Activated CD4-positive, CD25-positive, alpha-beta regulatory T cell treated with anti-CD3 and anti-CD28 coated beads, Interleukin-2, amount 50 U/mL, for 72 hours (primary cell): Measurements from ENCODE around the gene SLC6A6.

Source experiments
- DNase-seq: peaks from one replicate; pipeline ENCODE4 v3.0.0; 2021

Gene SLC6A6

GRCh38 chr3:14472471-14473351, 70.3 kb downstream of the SLC6A6 start:
- DNase-seq = no peak

- DNase-seq = no peak
These were observed 71.0 kb downstream of the SLC6A6 start for GRCh38 chr3:14473411-14473891.

- no peak for DNase-seq
These were observed 72.1 kb downstream of the SLC6A6 start for GRCh38 chr3:14474363-14475081.

GRCh38 chr3:14475621-14476020, 73.2 kb downstream of the SLC6A6 start:
- DNase-seq = no peak

- DNase-seq = no peak
These were observed 74.3 kb downstream of the SLC6A6 start for GRCh38 chr3:14476583-14477265.

GRCh38 chr3:14477311-14477935, 75.0 kb downstream of the SLC6A6 start:
- no peak for DNase-seq

GRCh38 chr3:14478956-14479550, 76.6 kb downstream of the SLC6A6 start:
- no peak for DNase-seq

- DNase-seq = no peak
These were observed 77.2 kb downstream of the SLC6A6 start for GRCh38 chr3:14479591-14479990.

- no peak for DNase-seq
These were observed 78.0 kb downstream of the SLC6A6 start for GRCh38 chr3:14480207-14481017.

- no peak for DNase-seq
These were observed 78.7 kb downstream of the SLC6A6 start for GRCh38 chr3:14481018-14481645.

GRCh38 chr3:14481646-14482036, 79.2 kb downstream of the SLC6A6 start:
- no peak for DNase-seq

- DNase-seq = no peak
These were observed 79.9 kb downstream of the SLC6A6 start for GRCh38 chr3:14482271-14482721.

- no peak for DNase-seq
These were observed 80.9 kb downstream of the SLC6A6 start for GRCh38 chr3:14483286-14483685.

- DNase-seq = no peak
These were observed 82.3 kb downstream of the SLC6A6 start for GRCh38 chr3:14484741-14485140.

- no peak for DNase-seq
These were observed 83.6 kb downstream of the SLC6A6 start for GRCh38 chr3:14485981-14486380.

GRCh38 chr3:14486460-14486859, 84.1 kb downstream of the SLC6A6 start:
- no peak for DNase-seq

- no peak for DNase-seq
These were observed 84.7 kb downstream of the SLC6A6 start for GRCh38 chr3:14487086-14487485.

- DNase-seq = no peak
These were observed 85.4 kb downstream of the SLC6A6 start for GRCh38 chr3:14487821-14488220.

GRCh38 chr3:14488286-14489041, 86.1 kb downstream of the SLC6A6 start:
- DNase-seq = no peak

GRCh38 chr3:14489641-14490040, 87.2 kb downstream of the SLC6A6 start:
- no peak for DNase-seq
